Right lobe of liver (tissue), 4 donors: Measurements from ENCODE around the gene TSPAN2.

Experiments used
- CTCF ChIP-seq, 4 donors: fragments of 200-600 bp in 3 of 4; fragments of 450-650 bp in 1 of 4; IDR thresholded peaks; one replicate each; pipeline versions ENCODE4 v1.5.1 to v1.8.0; 2016 to 2022; ENCODE audit warnings: antibody characterized with exemption in 4 of 4, mild to moderate bottlenecking in 2 of 4
- POLR2A ChIP-seq: fragments of 450-650 bp; IDR thresholded peaks from one replicate; pipeline ENCODE4 v1.6.1; 2017; ENCODE audit warnings: antibody characterized with exemption, mild to moderate bottlenecking
- donor health status: DM: no; HTN: no; CAD: no.
- donor health status: DM: no; HTN: no; CAD: no.
- donor health status: DM: no; HTN: yes; CAD: no.

DNA sequence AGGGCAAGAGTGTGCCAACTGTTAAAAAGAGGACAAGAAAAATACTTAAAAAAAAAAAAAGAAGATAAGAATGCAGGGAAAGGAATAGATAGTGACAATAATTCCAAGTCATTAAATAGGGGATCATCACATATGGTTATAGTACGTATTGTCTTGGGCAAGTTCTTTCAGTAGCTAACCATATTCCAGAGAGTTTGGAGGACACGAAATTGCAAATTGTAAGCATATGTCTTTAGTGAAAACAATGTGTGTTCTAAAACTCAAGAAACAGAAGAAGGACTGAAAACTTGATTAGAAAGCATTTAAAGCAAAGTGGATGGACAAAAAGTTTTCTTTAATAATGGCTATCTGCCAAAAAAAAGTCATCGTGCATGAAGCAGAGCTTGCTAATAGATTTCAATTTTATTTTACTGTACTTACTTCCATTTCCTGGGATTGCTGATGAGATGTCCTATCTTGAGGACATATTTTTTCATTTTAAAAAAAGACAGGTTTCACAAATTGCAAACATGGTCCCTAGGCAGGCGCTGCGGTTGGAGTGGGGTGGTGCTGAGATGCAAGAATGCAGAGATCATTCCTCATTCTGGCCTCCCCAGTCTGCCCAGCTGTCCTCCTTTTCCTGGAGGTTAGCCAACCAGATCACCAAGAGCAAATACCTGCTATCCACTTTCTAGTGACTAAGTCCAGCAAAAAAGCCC, 11.9 kb downstream of the TSPAN2 start:
- TF ChIP-seq POLR2A (no peak), CTCF (IDR thresholded peaks at IDR 0.05) (no peak)
